Lower leg skin (tissue), 4 donors: ENCODE measurements around the gene CTAGE9. TPM values are rescaled to one million over a fixed set of nuclear protein-coding genes. Genes with fewer than 3 reads are reported as not detected.

Source experiments
- DNase-seq, 2 donors: peaks; one replicate each; pipeline ENCODE4 v3.0.0-alpha.2; 2019; ENCODE audit warnings: low spot score in 2 of 2
- H3K4me3 ChIP-seq: fragments of 200-600 bp; sonication (generic); 2 replicates; pipeline ENCODE4 v1.5.1; 2017; ENCODE audit warnings: mild to moderate bottlenecking, low read depth; ENCODE audit not compliant: poor library complexity, severe bottlenecking
- CTCF ChIP-seq, 3 donors: fragments of 450-650 bp; IDR thresholded peaks; one replicate each; pipeline ENCODE4 v1.5.1; 2016; ENCODE audit warnings: antibody characterized with exemption in 3 of 3, mild to moderate bottlenecking in 3 of 3, moderate library complexity in 2 of 3
- POLR2A ChIP-seq, 2 donors: fragments of 450-650 bp; IDR thresholded peaks; one replicate each; pipeline ENCODE4 v1.6.1; 2016 to 2017; ENCODE audit warnings: antibody characterized with exemption in 2 of 2, mild to moderate bottlenecking in 1 of 2, moderate library complexity in 1 of 2
- WGBS, 2 donors: methylation state at CpG; one replicate each; pipeline ENCODE4 v1.1.5; 2018; 5-methylcytosine and 5-hydroxymethylcytosine counted together
- intact Hi-C: fragments of 100-400 bp; cut with DNase I; formaldehyde crosslinking; loops from one replicate; pipeline ENCODE4 v1.15.0; 2023; ENCODE audit warnings: low total_unique reads
- total RNA-seq, 4 donors: library from RNA; depleted of rRNA; stranded (reverse); fragments of >200 nt; gene quantifications; one replicate each; pipeline ENCODE4 v1.1.0, GENCODE V29; 2016

Gene CTAGE9
- total RNA-seq, 4 donors from 2014 or later, result not detected

DNA sequence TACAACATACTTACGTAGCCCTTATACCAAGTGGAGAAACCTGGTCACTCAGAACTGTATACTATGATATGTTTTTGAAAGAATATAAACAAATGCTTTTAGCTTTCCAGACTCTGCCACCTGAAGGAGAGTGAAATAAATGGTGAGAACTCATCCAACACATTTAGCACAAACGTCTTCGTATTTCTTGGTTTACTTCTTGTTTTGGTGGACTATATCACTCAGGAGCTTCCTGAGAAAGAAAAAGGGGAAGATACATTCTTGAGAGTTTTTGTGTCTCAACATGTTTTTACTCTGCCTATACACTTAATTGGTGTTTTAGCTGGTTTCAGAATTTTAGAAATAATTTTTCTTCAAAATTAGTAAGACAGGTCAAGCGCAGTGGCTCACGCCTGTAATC lies 19.4 kb upstream of the CTAGE9 start:
- intact Hi-C loops, result no loop called here
- WGBS, 2 donors, result 69 to 83% methylated on average over 5 of the region's 5 CpGs
- no peak overlapping the region for H3K4me3 ChIP-seq
- no peak for DNase-seq
- TF ChIP-seq CTCF (IDR thresholded peaks at IDR 0.05), result no peak

- no peak overlapping the region for H3K4me3 ChIP-seq
- intact Hi-C loops, result no loop called here
- 50 to 64% methylated on average over 4 of the region's 4 CpGs for WGBS, 2 donors
- DNase-seq, result no peak
- TF ChIP-seq POLR2A (IDR thresholded peaks at IDR 0.05) (no peak), CTCF (IDR thresholded peaks at IDR 0.05) (no peak)
Observed at GRCh38 chr6:131729550-131729949, 18.7 kb upstream of the CTAGE9 start.

DNA sequence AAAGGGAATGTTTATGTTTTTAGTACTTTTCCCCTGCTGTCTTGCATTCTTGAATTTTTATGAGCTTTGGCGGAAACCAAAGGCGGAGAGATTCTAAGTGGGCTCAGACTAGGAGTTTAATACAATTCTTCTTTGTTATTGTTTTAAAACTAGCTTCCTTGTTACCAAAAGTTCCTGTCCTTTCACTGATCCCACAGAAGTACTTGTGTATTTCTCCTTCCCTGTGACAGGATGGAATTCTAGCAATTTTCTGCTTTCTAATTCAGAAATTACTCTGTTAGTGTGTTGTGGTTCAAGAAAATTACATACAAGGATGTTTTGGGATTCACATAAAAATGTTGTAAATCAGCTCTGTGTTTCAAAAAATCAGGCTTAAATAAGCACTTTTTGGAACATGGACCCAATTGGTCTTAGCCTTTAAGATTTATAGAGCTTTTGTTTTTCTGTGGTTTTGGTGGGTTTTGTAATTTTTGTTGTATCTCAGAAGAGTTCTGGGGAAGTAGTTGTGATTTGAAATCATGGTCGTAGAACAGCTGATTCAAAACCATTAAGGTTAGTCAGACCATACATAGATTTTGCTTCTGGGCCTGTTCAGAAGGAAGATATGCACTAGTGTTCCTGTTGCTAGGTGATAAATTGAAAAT lies 17.6 kb upstream of the CTAGE9 start:
- WGBS, 2 donors, result 71 to 75% methylated on average over 3 of the region's 3 CpGs
- intact Hi-C loops, result no loop called here
- no peak overlapping the region for H3K4me3 ChIP-seq
- TF ChIP-seq CTCF (IDR thresholded peaks at IDR 0.05) (no peak), POLR2A (IDR thresholded peaks at IDR 0.05) (no peak)
- no peak for DNase-seq

- intact Hi-C loops, result no loop called here
- 79 to 80% methylated on average over 4 of the region's 4 CpGs for WGBS, 2 donors
Observed at GRCh38 chr6:131727868-131728267, 17.1 kb upstream of the CTAGE9 start.

GRCh38 chr6:131727467-131727866 lies 16.6 kb upstream of the CTAGE9 start:
- DNase-seq, result no peak
- H3K4me3 ChIP-seq, result no peak overlapping the region
- intact Hi-C loops, result no loop called here
- TF ChIP-seq POLR2A (IDR thresholded peaks at IDR 0.05) (no peak), CTCF (IDR thresholded peaks at IDR 0.05) (no peak)
- 86 to 92% methylated on average over 5 of the region's 5 CpGs for WGBS, 2 donors

More at GRCh38 chr6:131727868-131728267, 17.1 kb upstream of the CTAGE9 start:
- no peak overlapping the region for H3K4me3 ChIP-seq
- no peak for DNase-seq
- TF ChIP-seq CTCF (IDR thresholded peaks at IDR 0.05) (no peak), POLR2A (IDR thresholded peaks at IDR 0.05) (no peak)

DNA sequence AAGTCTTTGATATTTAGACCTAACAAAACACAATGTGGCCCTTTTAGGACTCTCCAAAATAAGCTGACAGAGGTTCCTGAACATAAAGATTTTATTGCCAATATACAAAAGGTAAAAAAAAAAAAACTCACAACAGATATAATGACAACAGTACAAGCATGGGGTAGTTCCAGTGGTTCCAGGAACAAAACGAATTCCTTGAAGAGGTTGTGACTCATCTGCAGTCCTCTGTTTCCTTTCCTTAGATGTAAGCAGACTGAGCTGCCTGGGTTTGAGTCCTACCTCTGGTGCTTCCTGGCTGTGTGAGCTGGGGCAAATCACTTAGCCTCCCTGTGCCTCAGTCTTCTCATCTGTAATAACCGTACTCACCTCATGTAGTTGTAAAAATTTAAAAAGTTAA lies 13.3 kb upstream of the CTAGE9 start:
- no peak for DNase-seq
- no peak for TF ChIP-seq CTCF (IDR thresholded peaks at IDR 0.05)
- intact Hi-C loops, result no loop called here
- H3K4me3 ChIP-seq, result no peak overlapping the region
- 79 to 82% methylated on average over 2 of the region's 2 CpGs for WGBS, 2 donors
